HAP-1 (cell line): ENCODE results near the gene KRTAP19-6.
"Not testable (repeated sequence)": the region's sequence is repeated elsewhere in the genome, so short reads cannot be mapped to it uniquely, and the experiment has no call there.

ENCODE experiments used
- DNase-seq, 2 experiments: peaks; one replicate each; pipeline ENCODE4 v3.0.0-alpha.2; 2016 to 2020; ENCODE audit warnings: low spot score in 2 of 2
- H3K27me3 ChIP-seq: fragments of 250-450 bp; sonication (Bioruptor Pico); 2 replicates; pipeline ENCODE4 v1.5.1; 2020; ENCODE audit warnings: low read depth, mild to moderate bottlenecking, moderate library complexity
- H3K36me3 ChIP-seq: fragments of 250-450 bp; sonication (Bioruptor Pico); replicated peaks from 2 replicates; pipeline ENCODE4 v1.5.1; 2020; ENCODE audit warnings: mild to moderate bottlenecking
- H3K4me1 ChIP-seq: fragments of 250-450 bp; sonication (Bioruptor Pico); 2 replicates; pipeline ENCODE4 v1.5.1; 2020; ENCODE audit warnings: mild to moderate bottlenecking
- H3K4me3 ChIP-seq: fragments of 250-450 bp; sonication (Bioruptor Pico); 2 replicates; pipeline ENCODE4 v1.5.1; 2020; ENCODE audit warnings: mild to moderate bottlenecking, moderate library complexity
- H3K9me3 ChIP-seq: fragments of 250-450 bp; sonication (Bioruptor Pico); 2 replicates; pipeline ENCODE4 v1.5.1; 2020; ENCODE audit warnings: mild to moderate bottlenecking, moderate library complexity
- in situ Hi-C: fragments of 300-500 bp; cut with MboI; formaldehyde crosslinking; loops from 3 replicates; pipeline ENCODE4 v1.14.3; 2020; ENCODE audit warnings: low sequenced_read_pairs, inconsistent platforms, mixed read lengths

Gene KRTAP19-6

GRCh38 chr21:30515681-30516080 lies 26.0 kb downstream of the KRTAP19-6 start:
- in situ Hi-C loops, result no loop called here
- Histone ChIP-seq H3K27me3 (no peaks in the 10 kb centered on the region), H3K36me3 (no peaks in the 10 kb centered on the region), H3K4me3 (no peak overlapping the region), H3K4me1 (no peaks in the 10 kb centered on the region), H3K9me3 (peaks cover 2% of the 10 kb centered on the region; the same call in 1 of the 2 replicates)
- no peak for DNase-seq

DNA sequence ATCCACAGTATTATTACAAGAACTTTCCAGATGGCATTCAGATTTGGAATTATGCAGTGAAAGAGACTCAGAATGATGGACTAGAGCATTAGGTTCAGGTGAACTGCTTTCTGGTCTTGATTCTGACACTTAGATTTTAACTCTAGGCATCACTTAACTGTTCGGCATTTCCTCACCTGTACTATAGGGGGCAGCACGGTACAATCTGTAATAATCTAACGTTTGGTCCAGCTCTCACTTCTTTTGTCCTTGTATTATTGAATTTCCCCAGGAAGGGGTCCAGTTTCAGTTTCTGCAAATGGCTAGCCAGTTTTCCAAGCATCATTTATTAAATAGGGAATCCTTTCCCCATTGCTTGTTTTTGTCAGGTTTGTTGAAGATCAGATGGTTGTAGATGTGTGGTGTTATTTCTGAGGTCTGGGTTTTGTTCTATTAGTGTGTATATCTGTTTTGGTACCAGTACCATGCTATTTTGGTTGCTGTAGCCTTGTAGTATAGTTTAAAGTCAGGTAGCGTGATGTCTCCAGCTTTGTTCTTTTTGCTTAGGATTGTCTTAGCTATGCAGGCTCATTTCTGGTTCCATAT lies 36.0 kb downstream of the KRTAP19-6 start:
- H3K9me3 ChIP-seq, in situ Hi-C loops, DNase-seq: not testable (repeated sequence)

GRCh38 chr21:30502041-30502440 lies 39.6 kb downstream of the KRTAP19-6 start, which contains the start of gene KRTAP19-5:
Gene KRTAP19-5, minus strand, starts transcription at chr21:30502141. Its CDS starts 51 bp downstream, at chr21:30502090.
- no peaks in the 10 kb centered on the region for H3K36me3 ChIP-seq
- no peak within 1 kb of the TSS for H3K4me3 ChIP-seq
- H3K9me3 ChIP-seq, result no peaks in the 10 kb centered on the region; the same call in 1 of the 2 replicates
- in situ Hi-C loops, result no loop called here
- DNase-seq, result no peak
- no peaks in the 10 kb centered on the region for H3K4me1 ChIP-seq
- H3K27me3 ChIP-seq, result no peaks in the 10 kb centered on the region

More for the DNA sequence above, 36.0 kb downstream of the KRTAP19-6 start:
- not testable (repeated sequence) for H3K36me3 ChIP-seq, H3K4me1 ChIP-seq, H3K4me3 ChIP-seq, H3K27me3 ChIP-seq

- H3K4me3 ChIP-seq, result no peak within 1 kb of the TSS
- H3K9me3 ChIP-seq, result no peaks in the 10 kb centered on the region
- in situ Hi-C loops, result no loop called here
- no peaks in the 10 kb centered on the region for H3K4me1 ChIP-seq
- no peaks in the 10 kb centered on the region for H3K36me3 ChIP-seq
- no peak for DNase-seq
- H3K27me3 ChIP-seq, result no peaks in the 10 kb centered on the region
Measured at GRCh38 chr21:30497065-30497464, 44.6 kb downstream of the KRTAP19-6 start, which contains the start of gene KRTAP19-4. Gene KRTAP19-4, minus strand, starts transcription at chr21:30497165. Its CDS starts 55 bp downstream, at chr21:30497110.

- in situ Hi-C loops, result no loop called here
- Histone ChIP-seq H3K4me1 (no peaks in the 10 kb centered on the region), H3K4me3 (no peak within 1 kb of the TSS), H3K27me3 (no peaks in the 10 kb centered on the region), H3K36me3 (no peaks in the 10 kb centered on the region), H3K9me3 (no peaks in the 10 kb centered on the region; the same call in none of the 2 replicates)
- no peak for DNase-seq
Measured at GRCh38 chr21:30491963-30492428, 49.7 kb downstream of the KRTAP19-6 start, which contains the start of gene KRTAP19-3. Gene KRTAP19-3, minus strand, starts transcription at chr21:30492013. Its CDS starts 56 bp downstream, at chr21:30491957.
